Measurements from ENCODE around the gene NAGA.
A peak's percentile ranks its signal among the peaks of the same experiment; 100 is the strongest.
"Not testable (repeated sequence)": the region's sequence is repeated elsewhere in the genome, so short reads cannot be mapped to it uniquely, and the experiment has no call there.

The NAGA gene

DNA sequence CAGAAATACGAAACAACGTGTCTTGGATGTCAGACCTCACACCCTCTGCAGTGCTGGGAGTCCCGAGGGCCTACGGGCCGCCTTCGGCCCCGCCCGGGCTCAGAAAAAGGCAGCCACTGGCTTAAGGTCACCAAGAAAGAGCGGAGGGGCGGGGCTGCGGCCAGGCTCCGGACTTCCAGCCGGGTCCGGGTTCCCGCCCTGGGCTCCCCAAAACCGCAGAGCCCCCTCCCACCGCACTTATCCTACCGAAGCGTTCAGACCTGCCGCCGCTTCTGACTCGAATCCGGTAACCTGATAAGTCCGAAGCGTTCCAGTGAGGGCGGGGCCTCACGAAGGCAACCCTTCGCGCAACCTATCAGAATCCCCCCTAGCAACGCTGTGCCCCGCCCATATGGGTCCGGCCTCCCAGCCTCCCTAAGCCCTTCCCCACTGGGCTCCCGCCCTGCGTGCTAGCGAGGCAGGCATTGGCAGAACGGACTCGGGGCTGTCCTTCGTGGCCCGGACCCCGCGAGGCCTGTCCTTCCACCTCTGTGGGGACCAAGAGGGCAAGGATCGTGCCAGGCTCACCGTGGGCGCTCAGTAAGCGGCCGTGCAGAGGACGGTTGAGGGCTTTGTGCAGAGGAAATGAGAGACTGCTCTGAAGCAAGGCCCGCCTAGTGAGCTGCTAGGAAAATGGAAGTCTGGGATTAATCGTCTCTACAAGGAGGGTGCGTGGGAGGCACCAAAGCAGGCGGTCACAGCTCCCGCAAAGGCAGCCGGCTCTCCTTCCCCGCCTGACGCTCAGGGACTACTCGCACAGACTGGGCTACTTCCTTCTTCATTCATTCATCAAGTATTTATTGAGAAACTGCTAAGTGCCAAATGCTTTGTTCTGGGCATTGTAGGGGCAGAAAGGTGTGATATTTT, at the start of gene NAGA:
Gene NAGA (minus strand): TSS at position 296 of the 906 bp plus-strand sequence. CDS start 515 bp downstream, outside the sequence.
- peak; percentile 79 for DNase-seq (ENCODE audit: low read depth)

DNA sequence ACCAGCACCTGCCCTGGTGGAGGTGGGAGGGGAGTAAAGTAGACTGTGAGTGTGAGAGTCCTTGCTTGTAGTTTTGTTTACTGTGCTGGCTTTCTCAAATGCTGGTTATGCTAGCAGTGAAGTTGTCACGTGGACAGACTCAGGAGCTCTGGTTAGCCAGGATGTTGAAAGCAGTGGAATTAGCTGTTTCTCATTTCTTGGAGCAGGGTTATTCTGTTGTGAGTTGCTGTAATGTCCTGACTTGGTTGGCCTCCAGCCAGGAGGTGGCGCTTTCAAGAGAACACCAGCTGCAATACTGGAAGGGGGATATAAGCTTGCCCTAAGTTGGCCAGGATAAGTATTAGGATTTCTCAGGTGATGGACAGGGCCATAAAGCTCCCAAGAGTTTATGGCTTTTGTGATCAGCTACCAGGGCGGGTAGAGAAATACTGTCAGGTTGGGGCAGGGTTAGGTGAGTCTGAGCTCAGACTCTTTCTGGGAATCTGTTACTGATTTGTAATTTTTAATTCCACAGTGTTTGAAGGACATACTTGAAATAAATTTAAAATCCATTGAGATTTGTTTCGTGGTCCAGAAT, 46.3 kb upstream of the NAGA start:
- no peak for DNase-seq (ENCODE audit: low read depth)

DNA sequence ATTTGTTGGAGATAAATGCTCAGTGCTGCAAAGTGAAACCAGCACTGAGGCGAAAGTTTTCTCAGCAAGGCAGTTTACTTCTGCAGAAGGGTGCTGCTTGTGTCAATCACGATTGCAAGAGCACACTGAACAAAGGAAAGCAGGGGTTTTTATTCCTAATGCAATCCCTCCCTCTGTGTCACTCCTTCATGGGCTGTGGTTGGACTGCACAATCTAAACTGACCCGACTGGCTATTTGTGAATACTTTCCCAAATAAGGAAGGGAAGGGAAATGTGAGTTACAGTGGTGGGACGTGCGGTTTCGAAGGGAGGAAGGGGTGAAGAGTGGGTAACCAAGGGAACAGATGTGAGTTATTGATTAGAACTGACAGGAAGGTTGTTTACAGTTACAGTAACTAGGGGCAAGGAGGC, 44.8 kb upstream of the NAGA start:
- not testable (repeated sequence) for DNase-seq (ENCODE audit: low read depth)

DNA sequence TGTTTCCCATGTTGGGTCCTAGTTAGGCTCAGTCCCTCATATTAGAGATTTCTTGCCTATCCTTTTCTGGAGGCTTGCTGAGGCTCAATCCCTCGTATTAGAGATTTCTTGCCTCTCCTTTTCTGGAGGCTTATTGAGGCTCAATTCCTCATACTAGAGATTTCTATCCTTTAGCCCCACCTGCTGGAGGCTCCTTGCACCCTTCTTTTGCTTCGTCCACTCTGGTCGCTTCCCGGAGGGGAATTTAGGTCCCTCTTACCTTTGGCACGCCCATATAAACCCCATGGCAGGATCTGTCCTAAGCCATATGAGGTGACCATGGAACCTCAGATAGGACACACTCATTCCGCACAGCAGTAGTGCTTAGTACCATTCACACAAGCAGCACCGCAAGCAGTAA, 44.1 kb upstream of the NAGA start:
- no peak for DNase-seq (ENCODE audit: low read depth)

DNA sequence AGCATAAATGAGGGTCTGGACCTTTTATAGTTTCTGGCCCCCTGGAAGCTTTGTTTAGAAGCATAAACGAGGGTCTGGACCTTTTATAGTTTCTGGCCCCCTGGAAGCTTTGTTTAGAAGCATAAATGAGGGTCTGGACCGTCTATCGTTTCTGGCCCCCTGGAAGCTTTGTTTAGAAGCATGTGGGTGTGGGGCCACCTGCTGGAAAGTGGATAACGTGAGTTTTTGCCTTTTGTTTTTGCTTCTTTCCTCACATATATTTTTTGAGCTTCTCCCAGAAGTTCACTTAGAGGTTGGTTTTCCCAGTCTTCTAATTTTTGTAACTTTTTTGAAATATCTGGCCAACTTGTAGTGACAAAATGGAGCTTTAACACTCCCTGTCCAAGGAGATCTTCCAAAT, 42.2 kb upstream of the NAGA start:
- not testable (repeated sequence) for DNase-seq (ENCODE audit: low read depth)

DNA sequence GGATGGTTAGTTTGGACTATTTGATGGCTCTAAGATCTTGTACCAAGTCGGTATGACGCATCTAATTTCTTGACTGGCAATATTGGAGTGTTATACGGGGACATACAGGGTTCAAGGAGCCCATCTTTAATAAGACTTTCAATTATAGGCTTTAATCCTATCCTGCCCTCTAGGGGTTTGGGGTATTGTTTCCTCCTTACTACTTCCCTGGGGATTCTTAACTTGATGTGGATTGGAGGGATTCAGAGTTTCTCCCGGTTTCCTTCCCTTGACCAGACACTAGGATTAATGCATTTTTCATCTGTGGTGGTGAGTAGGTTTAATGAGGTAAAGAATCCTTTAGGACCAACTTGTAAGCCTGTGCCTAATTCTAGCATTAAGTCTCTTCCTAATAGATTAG, 41.2 kb upstream of the NAGA start:
- DNase-seq (ENCODE audit: low read depth) = no peak

DNA sequence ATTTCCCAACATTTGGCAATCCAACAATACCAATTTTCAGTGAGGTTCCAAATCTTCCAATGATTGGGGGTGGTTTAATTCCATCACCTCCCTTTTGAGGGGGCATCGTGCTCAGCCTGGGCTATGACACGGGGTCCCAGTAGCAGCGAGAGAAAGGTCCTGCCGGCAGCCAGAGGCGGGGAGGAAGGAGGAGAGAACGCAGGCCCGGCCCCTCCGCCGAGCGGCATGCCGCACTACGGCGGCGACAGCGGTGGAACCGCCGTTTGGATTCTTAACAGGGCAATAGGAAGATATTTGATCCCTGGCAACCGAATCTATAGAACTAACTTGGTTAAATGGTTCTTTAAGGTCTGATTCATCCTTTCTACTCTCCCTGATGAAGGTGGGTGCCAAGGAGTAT, 38.2 kb upstream of the NAGA start:
- no peak for DNase-seq (ENCODE audit: low read depth)

DNA sequence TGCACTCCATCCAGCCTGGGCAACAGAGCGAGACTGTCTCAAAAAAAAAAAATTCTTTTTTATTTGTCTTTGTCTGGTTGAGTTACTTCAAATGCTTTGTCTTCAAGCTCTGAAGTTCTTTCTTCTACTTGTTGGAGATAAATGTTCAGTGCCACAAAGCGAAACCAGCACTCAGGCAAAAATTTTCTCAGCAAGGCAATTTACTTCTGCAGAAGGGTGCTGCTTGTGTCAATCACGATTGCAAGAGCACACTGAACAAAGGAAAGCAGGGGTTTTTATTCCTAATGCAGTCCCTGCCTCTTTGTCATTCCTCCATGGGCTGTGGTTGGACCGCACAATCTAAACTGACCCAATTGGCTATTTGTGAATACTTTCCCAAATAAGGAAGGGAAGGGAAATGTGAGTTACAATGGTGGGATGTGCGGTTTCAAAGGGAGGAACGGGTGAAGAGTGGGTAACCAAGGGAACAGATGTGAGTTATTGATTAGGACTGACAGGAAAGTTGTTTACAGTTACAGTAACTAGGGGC, 33.8 kb upstream of the NAGA start:
- DNase-seq (ENCODE audit: low read depth) = not testable (repeated sequence)

DNA sequence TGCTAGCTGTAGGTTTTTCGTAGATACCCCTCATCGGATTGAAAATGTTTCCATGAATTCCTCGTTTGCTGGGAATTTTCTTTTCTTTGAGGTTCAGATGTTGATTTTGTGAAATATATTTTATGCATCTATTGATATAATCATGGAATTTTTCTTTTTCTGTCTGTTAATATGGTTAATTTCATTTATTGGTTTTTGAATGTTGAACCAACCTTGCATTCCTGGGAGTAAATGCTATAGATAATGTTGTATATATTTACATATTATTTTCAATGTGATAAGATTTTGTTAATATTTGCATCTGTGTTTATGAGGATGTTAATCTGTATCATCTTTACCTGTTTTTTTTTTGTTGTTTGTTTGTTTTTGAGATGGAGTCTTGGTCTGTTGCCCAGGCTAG, 30.6 kb upstream of the NAGA start:
- no peak for DNase-seq (ENCODE audit: low read depth)

DNA sequence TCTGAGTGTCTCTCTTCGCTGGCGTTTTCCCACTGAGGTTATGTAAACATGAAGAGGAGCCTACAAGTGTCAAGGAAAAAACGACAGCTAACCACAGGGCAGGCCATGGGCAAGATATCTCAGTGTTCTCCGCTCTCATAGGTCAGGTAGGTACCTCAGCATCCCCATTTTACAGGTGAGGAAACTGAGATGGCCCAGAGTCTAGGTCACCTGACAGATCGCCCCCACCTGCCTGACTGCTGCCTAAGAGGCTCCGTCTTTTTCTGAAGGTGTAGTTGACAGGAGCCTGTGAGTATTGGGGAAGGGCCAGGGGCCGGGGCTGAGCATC, 20.8 kb upstream of the NAGA start:
- DNase-seq (ENCODE audit: low read depth) = no peak

DNA sequence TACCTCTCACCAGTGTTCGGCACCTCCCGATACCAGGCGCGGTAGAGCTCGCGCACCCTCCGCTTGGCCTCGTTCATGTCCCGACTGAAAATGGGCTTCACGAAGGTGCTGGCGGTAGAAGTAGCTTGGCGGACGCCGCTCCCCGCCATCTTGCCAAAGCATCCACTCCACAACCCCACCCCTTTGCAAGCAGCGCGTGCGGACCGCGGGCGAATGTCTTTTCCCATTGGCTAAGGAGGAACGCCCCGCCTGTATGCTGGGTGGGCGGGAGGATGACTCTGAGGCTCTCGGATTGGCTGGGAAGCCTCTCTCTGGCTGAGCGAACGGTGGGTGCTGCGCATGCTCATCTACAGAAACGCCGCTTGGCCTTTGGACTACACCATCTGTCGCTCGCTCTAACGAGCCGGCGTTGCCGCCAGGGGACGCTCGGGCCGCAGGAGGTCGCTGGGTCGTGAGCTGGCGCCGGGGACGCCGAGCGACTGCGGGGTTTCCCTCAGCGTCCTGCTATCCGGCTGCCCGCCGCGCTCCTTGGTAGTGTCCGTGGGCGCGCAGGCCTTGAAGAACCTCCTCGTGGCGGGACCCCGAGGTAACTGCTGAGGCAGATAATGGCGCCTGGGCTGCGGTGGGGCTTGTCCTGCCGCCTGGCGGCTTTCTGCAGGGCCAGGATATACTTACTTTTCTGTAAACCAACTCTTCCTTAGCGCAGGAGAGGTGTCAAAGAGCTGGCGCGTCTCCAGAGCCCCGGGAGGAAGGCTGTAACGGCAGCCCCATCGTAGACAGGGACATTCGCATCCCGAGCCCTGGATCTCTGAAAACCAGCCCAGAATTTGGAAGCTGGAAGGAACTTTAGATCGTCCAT, 20.2 kb upstream of the NAGA start, which contains the start of gene NDUFA6:
Gene NDUFA6 (minus strand): TSS at position 177 of the 859 bp plus-strand sequence. CDS start 28 bp downstream, at position 149.
- peak; percentile 97 for DNase-seq (ENCODE audit: low read depth)

DNA sequence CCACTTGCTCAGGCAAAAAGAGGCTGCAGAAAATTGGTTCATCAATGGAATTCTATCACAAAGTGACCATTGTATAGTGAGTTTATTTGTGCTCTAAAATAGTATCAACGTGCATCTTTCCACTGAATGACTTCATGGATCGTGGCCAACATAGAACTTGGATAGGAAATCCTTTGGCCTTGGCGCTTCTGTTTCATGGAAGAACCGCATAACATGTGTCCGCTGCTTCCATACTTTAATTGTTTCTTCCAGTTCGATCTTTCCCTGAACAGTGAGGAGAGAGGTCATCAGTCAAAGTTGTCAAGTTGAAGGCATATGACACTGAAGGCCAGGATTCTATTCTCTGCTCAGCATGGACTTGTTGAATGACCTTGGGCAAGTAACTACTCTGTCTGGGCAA, 15.4 kb upstream of the NAGA start:
- no peak for DNase-seq (ENCODE audit: low read depth)

DNA sequence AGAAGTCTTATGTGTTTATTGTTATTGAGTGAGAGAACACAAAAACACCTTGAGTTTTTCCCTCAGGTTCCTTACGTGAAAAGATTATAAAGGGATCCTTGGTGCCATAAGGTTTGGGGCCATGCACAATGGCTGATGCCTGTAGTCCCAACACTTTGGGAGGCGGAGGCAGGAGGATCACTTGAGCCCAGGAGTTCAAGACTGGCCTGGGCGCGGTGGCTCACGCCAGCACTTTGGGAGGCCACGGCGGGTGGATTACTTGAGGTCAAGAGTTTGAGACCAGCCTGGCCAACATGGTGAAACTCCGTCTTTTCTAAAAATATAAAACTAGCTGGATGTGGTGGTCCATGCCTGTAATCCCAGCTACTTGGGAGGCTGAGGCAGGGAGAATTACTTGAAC, 14.3 kb upstream of the NAGA start:
- DNase-seq (ENCODE audit: low read depth) = no peak

DNA sequence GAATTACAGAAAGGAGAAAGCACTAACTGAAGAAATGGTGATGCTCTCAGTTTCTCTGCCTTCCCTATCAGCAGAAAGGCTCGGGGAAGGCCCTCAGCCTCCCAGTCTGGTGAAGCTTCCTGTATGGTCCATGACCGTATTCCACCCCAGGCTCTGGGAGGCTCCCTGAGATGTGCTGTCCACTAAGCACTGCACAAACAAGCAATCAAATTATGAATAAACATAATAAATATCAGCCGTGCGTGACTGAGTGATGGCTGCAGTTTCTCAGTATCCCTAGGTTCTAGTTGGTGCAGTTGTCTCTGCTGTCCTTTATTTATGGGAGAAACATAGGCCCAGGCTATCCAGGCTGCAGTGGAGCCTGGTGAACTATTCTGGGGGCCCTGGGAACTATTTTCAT, 12.5 kb upstream of the NAGA start:
- no peak for DNase-seq (ENCODE audit: low read depth)

DNA sequence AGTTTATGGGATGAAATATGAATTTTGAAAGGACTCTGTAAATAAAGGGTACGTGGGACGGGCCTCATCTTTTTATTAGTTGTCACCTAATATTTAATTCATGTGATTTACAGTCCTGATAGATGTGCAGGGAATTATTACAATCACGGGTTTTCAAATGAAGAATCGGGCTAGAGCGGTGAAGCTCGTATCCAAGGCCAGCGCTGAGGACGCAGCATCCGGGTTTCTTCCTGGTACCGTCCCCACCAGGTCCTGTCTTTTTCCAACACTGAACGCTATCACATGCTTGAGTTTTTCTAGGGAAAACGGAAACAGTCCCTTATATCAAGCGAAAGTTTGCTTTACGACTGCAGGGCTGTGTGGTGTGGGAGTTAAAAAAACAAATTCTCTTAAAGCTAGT, 9.7 kb upstream of the NAGA start:
- no peak for DNase-seq (ENCODE audit: low read depth)

DNA sequence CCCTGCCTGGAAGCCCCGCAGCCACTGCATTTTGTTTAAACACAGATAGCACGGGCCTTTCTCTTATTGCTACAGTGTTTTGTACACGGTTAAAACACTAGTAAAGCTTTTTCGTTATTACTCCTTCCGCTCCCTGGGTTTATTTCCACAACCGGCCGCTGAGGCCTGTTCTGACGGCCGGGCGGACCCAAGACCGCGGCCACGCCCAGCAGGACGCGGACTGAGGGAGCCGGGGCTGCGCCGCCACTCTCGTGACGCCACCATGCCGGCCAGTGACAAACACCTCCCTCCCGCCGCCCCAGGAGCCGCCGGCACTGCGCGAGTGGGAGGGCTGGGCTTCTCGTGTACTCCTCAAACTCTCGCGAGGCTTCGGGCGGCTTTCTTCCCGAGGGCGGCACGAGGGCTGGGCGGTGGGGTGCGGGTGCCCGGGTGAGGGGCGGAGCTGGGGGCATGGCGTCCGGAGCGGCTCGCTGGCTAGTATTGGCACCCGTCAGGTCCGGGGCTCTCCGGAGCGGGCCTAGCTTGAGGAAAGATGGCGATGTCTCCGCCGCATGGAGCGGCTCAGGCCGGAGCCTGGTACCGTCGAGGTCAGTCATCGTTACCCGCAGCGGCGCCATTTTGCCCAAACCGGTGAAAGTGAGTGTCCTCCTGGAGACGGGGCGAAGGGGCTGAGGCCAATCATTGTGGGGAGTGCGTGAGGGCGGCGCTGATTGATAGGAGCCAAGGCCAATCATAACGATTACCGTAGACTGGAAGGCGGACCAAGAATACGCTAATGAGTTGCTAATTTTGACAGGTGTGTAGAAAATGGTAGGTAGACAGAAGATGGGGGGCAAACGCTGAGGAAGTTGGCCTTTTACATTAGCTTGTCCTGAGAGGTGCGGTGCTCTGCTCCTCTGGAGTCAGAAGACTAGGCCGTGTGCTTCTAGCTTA, 9.0 kb upstream of the NAGA start, which contains the start of gene SMDT1:
Gene SMDT1 (plus strand): TSS at position 382 of the 933 bp plus-strand sequence. CDS start 69 bp downstream, at position 451.
- DNase-seq (ENCODE audit: low read depth) = peak; percentile 95

DNA sequence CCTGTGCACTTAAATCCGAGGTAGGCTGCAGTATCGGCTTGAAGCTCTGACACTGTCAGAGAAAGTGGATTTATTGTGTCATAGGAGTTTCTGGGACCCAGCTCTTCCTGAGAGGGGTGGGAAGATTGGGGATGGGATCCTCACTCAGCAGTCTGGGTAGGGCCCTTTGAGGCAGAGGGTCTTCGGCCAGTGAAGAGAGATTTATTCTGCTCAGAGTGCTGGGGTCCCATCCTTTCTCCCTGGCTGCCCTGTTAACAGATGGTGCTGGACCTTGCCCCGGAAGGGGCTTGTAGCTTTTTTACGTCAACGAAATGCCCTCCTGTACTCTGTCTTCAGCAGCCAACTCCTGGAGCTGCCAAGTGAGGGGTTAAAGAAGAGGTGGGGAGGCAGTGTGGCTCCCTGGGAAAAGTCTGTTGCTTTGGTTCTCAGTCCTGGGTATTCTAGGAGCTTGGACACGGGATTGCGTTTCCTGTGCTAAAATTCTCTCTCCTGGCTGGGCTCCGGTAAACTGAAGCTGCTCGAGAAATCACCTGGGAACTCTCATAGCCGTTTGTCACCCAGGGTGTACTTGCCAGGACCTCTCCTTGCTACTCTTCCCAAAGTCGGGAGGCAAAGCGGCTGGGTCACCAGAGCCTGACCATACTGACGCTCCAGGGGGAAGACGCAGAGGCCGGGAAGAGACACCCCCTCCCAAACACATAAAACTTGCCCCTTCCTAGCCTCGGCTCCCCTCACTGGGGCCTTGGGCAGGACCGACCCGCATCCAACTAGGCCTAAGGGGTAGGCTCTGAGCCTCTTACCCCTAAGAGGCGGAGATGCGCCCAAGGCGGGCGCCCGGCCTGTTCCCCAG, 8.1 kb upstream of the NAGA start:
- no peak for DNase-seq (ENCODE audit: low read depth)

DNA sequence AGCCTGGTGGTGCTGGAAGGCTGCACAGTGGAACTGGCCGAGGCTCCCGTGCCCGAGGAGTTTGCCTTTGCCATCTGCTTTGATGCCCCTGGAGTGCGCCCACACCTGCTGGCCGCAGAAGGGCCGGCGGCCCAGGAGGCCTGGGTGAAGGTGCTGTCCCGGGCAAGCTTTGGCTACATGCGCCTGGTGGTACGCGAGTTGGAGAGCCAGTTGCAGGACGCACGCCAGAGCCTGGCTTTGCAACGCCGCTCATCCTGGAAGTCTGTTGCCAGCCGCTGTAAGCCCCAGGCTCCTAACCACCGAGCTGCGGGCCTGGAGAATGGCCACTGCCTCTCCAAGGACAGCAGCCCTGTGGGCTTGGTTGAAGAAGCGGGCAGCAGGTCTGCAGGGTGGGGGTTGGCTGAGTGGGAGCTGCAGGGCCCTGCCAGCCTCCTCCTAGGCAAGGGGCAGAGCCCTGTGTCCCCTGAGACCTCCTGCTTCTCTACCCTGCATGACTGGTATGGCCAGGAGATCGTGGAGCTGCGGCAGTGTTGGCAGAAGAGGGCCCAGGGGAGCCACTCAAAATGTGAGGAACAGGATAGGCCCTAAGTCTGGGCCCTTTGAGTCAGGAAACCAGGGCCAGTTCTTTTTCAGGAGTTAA, 7.0 kb upstream of the NAGA start:
- no peak for DNase-seq (ENCODE audit: low read depth)

DNA sequence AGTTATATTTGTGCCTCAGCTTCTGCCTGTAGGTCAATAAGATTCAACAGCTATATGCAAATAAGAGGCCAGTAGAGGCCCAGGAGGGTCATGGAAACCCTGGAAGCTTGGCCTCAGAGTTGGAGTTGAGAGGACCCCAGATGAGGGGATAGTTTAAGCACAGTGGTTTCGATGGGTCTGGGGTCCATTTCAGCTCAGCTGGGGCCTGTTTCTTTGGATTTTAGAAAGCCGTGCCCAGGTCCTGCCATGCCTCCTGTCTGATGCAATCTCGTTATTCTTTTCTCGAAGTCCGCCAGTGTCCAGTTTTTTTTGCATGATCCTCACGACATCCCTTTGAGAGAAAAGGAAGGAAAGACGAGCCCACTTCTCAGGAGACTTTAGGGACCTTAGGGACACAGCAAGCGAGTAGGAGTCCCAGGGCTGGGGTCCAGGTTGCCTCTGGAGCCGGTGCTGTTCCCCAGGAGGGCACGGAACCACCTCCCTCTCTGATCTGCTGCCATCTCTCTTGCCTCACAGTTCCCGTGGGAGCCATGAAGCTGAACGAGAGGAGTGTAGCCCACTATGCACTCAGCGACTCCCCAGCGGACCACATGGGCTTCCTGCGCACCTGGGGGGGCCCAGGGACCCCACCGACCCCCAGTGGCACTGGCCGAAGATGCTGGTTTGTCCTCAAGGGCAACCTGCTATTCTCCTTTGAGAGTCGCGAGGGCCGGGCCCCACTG, 6.3 kb upstream of the NAGA start:
- DNase-seq (ENCODE audit: low read depth) = no peak

All from activated T-helper 1 cell treated with Interleukin-2 at 50 U/mL for 16 hours (primary cell).